ENCODE results near the gene MFSD8. TPM values are rescaled to one million over a fixed set of nuclear protein-coding genes. Genes with fewer than 3 reads are reported as not detected.
"Not testable (repeated sequence)": the region's sequence is repeated elsewhere in the genome, so short reads cannot be mapped to it uniquely, and the experiment has no call there.

The MFSD8 gene
- total RNA-seq, 1 experiment from 2014 or later: 23.6 TPM

- Histone ChIP-seq H3K27me3 (replicated peaks) (no peaks in the 10 kb centered on the region), H3K27ac (no peak overlapping the region), H3K9me3 (replicated peaks) (no peaks in the 10 kb centered on the region), H3K36me3 (peaks cover 16% of the 10 kb centered on the region), H3K4me3 (no peak overlapping the region), H3K4me1 (replicated peaks) (peaks cover 5% of the 10 kb centered on the region)
- no peak for DNase-seq (ENCODE audit: low read depth in 1 of 2, low spot score in 2 of 2)
Measured at GRCh38 chr4:127968586-127968985, 3.6 kb upstream of the MFSD8 start.

- no peaks in the 10 kb centered on the region for H3K9me3 ChIP-seq (replicated peaks)
- H3K27me3 ChIP-seq (replicated peaks): no peaks in the 10 kb centered on the region
- no peak overlapping the region for H3K4me3 ChIP-seq
- peaks cover 5% of the 10 kb centered on the region for H3K4me1 ChIP-seq (replicated peaks)
- no peak overlapping the region for H3K27ac ChIP-seq
- H3K36me3 ChIP-seq: peaks cover 14% of the 10 kb centered on the region
- DNase-seq (ENCODE audit: low read depth in 1 of 2, low spot score in 2 of 2): no peak
Measured at GRCh38 chr4:127967141-127967775, 2.3 kb upstream of the MFSD8 start.

- no peaks in the 10 kb centered on the region for H3K9me3 ChIP-seq (replicated peaks)
- DNase-seq (ENCODE audit: low read depth in 1 of 2, low spot score in 2 of 2): no peak
- peaks cover 5% of the 10 kb centered on the region for H3K4me1 ChIP-seq (replicated peaks)
Measured at GRCh38 chr4:127965803-127966175, 816 bp upstream of the MFSD8 start.

GRCh38 chr4:127964426-127965061 lies 429 bp downstream of the MFSD8 start:
- H3K36me3 ChIP-seq: peaks cover 14% of the 10 kb centered on the region
- peak overlapping the region; percentile 41; the same call in 1 of the 2 replicates for H3K27ac ChIP-seq
- not testable (repeated sequence) for H3K27me3 ChIP-seq (replicated peaks); H3K4me1 ChIP-seq (replicated peaks); DNase-seq (ENCODE audit: low read depth in 1 of 2, low spot score in 2 of 2); H3K9me3 ChIP-seq (replicated peaks)
- peak overlapping the region; percentile 77 for H3K4me3 ChIP-seq

More at GRCh38 chr4:127965803-127966175, 816 bp upstream of the MFSD8 start:
- Histone ChIP-seq H3K27me3 (replicated peaks) (no peaks in the 10 kb centered on the region), H3K27ac (peak overlapping the region; percentile 37; the same call in 1 of the 2 replicates), H3K36me3 (peaks cover 14% of the 10 kb centered on the region), H3K4me3 (peak overlapping the region; percentile 77)

GRCh38 chr4:127963633-127964398 lies 1.2 kb downstream of the MFSD8 start:
- Histone ChIP-seq H3K4me3 (peak overlapping the region; percentile 77), H3K36me3 (peaks cover 14% of the 10 kb centered on the region)
- not testable (repeated sequence) for DNase-seq (ENCODE audit: low read depth in 1 of 2, low spot score in 2 of 2); H3K4me1 ChIP-seq (replicated peaks); H3K27ac ChIP-seq; H3K27me3 ChIP-seq (replicated peaks); H3K9me3 ChIP-seq (replicated peaks)

- Histone ChIP-seq H3K9me3 (replicated peaks) (no peaks in the 10 kb centered on the region), H3K4me1 (replicated peaks) (no peaks in the 10 kb centered on the region), H3K4me3 (no peak overlapping the region), H3K36me3 (peaks cover 18% of the 10 kb centered on the region), H3K27me3 (replicated peaks) (no peaks in the 10 kb centered on the region), H3K27ac (no peak overlapping the region)
- DNase-seq (ENCODE audit: low read depth in 1 of 2, low spot score in 2 of 2): no peak
Measured at GRCh38 chr4:127959794-127960193, 5.2 kb downstream of the MFSD8 start.

GRCh38 chr4:127957105-127957504 lies 7.9 kb downstream of the MFSD8 start:
- DNase-seq (ENCODE audit: low read depth in 1 of 2, low spot score in 2 of 2): no peak
- Histone ChIP-seq H3K4me1 (replicated peaks) (no peaks in the 10 kb centered on the region), H3K4me3 (no peak overlapping the region), H3K27ac (no peak overlapping the region), H3K9me3 (replicated peaks) (no peaks in the 10 kb centered on the region), H3K27me3 (replicated peaks) (no peaks in the 10 kb centered on the region), H3K36me3 (peaks cover 15% of the 10 kb centered on the region)

- Histone ChIP-seq H3K36me3 (no peaks in the 10 kb centered on the region), H3K27me3 (replicated peaks) (no peaks in the 10 kb centered on the region), H3K9me3 (replicated peaks) (no peaks in the 10 kb centered on the region), H3K27ac (no peak overlapping the region), H3K4me1 (replicated peaks) (no peaks in the 10 kb centered on the region), H3K4me3 (no peak overlapping the region)
- DNase-seq (ENCODE audit: low read depth in 1 of 2, low spot score in 2 of 2): peak in 1 of 2 experiments; percentile 7
Measured at GRCh38 chr4:127936974-127937373, 28.0 kb downstream of the MFSD8 start.

- H3K4me1 ChIP-seq (replicated peaks); H3K4me3 ChIP-seq; H3K27me3 ChIP-seq (replicated peaks); H3K27ac ChIP-seq; H3K36me3 ChIP-seq; DNase-seq (ENCODE audit: low read depth in 1 of 2, low spot score in 2 of 2); H3K9me3 ChIP-seq (replicated peaks): not testable (repeated sequence)
Measured at GRCh38 chr4:127931836-127932235, 33.1 kb downstream of the MFSD8 start.

- H3K9me3 ChIP-seq (replicated peaks): no peaks in the 10 kb centered on the region
- no peak overlapping the region for H3K4me3 ChIP-seq
- peaks cover 14% of the 10 kb centered on the region for H3K36me3 ChIP-seq
- no peaks in the 10 kb centered on the region for H3K4me1 ChIP-seq (replicated peaks)
- H3K27me3 ChIP-seq (replicated peaks): no peaks in the 10 kb centered on the region
- no peak for DNase-seq (ENCODE audit: low read depth in 1 of 2, low spot score in 2 of 2)
- H3K27ac ChIP-seq: no peak overlapping the region
Measured at GRCh38 chr4:127930175-127930574, 34.8 kb downstream of the MFSD8 start.

GRCh38 chr4:127925720-127926119 lies 39.3 kb downstream of the MFSD8 start:
- not testable (repeated sequence) for H3K27ac ChIP-seq; H3K27me3 ChIP-seq (replicated peaks); DNase-seq (ENCODE audit: low read depth in 1 of 2, low spot score in 2 of 2); H3K9me3 ChIP-seq (replicated peaks); H3K4me1 ChIP-seq (replicated peaks); H3K4me3 ChIP-seq
- peaks cover 25% of the 10 kb centered on the region for H3K36me3 ChIP-seq

GRCh38 chr4:127922226-127922625 lies 42.7 kb downstream of the MFSD8 start:
- Histone ChIP-seq H3K27me3 (replicated peaks) (no peaks in the 10 kb centered on the region), H3K4me3 (no peak overlapping the region), H3K9me3 (replicated peaks) (no peaks in the 10 kb centered on the region), H3K27ac (no peak overlapping the region), H3K36me3 (peaks cover 21% of the 10 kb centered on the region), H3K4me1 (replicated peaks) (no peaks in the 10 kb centered on the region)
- no peak for DNase-seq (ENCODE audit: low read depth in 1 of 2, low spot score in 2 of 2)

- Histone ChIP-seq H3K36me3 (peaks cover 17% of the 10 kb centered on the region), H3K27me3 (replicated peaks) (no peaks in the 10 kb centered on the region), H3K4me3 (no peak overlapping the region), H3K4me1 (replicated peaks) (no peaks in the 10 kb centered on the region), H3K27ac (no peak overlapping the region), H3K9me3 (replicated peaks) (no peaks in the 10 kb centered on the region)
- DNase-seq (ENCODE audit: low read depth in 1 of 2, low spot score in 2 of 2): no peak
Measured at GRCh38 chr4:127920521-127920920, 44.5 kb downstream of the MFSD8 start.

GRCh38 chr4:127917151-127917550 lies 47.8 kb downstream of the MFSD8 start:
- no peak for DNase-seq (ENCODE audit: low read depth in 1 of 2, low spot score in 2 of 2)
- no peak overlapping the region for H3K27ac ChIP-seq
- no peaks in the 10 kb centered on the region for H3K9me3 ChIP-seq (replicated peaks)
- H3K4me3 ChIP-seq: no peak overlapping the region
- peaks cover 15% of the 10 kb centered on the region for H3K36me3 ChIP-seq
- no peaks in the 10 kb centered on the region for H3K4me1 ChIP-seq (replicated peaks)
- H3K27me3 ChIP-seq (replicated peaks): no peaks in the 10 kb centered on the region
